ENCODE measurements around the gene SCEL.
A peak's percentile ranks its signal among the peaks of the same experiment; 100 is the strongest.

SCEL gene

DNA sequence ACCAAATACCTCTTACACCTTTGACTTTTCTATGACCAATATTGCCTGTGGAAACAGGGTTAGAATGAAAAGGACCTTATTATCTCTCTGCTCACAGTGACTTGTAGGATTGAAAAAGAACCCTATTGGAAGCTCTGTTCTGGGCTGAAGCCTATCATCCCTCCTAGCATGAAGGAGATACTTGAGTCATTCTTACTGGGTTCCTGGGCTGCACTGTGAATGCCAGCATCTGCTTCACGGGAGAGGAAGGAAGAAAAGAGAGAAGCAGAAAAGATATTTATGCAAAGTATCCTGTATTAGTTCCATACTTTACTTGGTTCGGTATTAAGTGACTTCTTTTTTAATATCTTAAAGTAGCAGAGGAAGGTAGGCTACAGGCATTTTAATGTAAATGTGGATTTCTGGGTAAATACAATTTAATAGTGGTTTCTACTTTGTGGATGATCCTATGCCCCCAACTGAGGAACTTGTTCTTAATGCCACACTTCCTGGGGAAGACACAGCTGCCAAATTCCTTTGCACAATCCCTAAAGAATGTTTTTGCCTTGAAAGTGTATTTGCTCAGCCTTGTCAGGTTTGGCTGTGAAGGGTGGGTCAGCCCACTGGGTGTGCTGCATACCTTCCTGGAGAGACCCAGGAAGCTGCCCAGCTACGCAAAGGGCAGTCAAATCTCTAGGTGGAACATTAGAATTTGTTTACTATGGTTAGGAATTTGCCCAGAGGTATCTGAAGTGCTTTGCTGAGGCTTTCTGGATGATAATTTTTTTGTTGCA lies 13.7 kb upstream of the SCEL start:
- peak; percentile 55 for DNase-seq

DNA sequence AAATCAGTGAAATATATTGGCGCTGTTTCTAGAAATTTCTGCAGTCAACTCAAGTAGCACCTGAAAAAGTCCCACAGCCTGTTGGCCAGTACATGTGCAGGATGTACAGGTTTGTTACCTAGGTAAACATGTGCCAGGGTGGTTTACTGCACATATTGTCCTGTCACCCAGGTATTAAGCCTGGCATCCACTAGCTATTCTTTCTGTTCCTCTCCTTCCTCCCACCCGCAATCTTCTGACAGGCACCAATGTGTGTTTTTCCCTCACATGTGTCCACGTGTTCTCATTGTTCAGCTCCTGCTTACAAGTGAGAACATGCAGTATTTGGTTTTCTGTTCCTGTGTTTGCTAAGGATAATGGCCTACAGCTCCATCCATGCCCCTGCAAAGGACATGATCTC lies 13.1 kb upstream of the SCEL start:
- DNase-seq: no peak

- no peak for DNase-seq
Observed at GRCh38 chr13:77523386-77523785, 12.1 kb upstream of the SCEL start.

- no peak for DNase-seq
Observed at GRCh38 chr13:77523834-77524728, 11.4 kb upstream of the SCEL start.

DNA sequence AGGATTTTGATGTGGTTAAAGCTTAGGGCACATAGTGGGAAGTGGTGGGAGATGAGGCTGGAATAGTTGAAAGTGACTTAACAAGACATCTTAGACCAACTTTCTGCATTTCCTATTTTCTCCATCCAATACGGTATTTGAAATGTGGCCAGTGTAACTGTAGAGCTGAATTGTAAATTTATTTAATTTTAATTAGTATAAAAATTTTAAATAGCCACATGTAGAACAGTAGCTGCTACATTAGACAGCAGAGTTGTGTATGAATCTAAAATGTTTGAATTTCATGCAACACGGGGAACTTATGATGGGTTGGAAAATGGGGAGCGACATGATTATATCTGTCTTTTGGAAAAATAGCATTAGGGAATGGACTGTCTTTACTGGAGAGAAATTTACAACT lies 7.1 kb upstream of the SCEL start:
- DNase-seq: no peak

GRCh38 chr13:77528834-77529500 lies 6.5 kb upstream of the SCEL start:
- no peak for DNase-seq

DNA sequence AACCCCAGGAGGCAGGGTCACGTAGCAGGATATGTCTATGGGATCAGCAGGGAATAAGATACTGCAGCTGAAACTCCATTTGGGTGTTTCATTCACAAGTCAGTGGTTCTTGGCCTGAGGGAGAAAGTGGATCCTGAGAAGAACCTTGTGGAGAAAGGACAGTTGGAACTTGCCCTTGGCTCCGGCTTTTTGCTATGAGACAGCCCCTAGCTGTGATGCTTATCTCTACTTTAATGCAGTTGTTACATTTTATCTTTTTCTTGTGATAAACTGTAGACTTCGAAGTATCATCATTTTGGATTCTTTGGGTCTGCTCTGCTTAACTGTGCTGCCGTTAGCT lies 6.0 kb upstream of the SCEL start:
- DNase-seq: no peak

GRCh38 chr13:77530875-77531274 lies 4.6 kb upstream of the SCEL start:
- no peak for DNase-seq

DNA sequence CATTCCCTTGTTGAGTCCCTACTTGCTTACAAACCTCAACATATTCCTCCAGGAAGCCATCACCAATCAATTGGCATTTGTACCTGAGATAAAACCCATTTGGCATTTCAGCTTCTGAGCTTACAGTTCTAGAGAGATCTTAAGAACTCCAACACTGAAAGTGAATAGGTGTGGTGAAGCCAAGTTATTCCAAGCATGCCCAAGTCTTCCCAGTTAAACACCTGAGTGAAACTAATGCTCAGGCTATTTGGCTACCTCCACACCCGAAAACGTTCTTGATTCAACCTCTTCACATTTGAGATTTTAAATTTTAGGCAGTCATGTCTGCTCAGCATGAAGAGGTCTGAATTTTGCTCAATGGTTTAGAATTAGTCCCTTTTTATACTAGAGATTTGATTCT lies 2.5 kb upstream of the SCEL start:
- no peak for DNase-seq

DNA sequence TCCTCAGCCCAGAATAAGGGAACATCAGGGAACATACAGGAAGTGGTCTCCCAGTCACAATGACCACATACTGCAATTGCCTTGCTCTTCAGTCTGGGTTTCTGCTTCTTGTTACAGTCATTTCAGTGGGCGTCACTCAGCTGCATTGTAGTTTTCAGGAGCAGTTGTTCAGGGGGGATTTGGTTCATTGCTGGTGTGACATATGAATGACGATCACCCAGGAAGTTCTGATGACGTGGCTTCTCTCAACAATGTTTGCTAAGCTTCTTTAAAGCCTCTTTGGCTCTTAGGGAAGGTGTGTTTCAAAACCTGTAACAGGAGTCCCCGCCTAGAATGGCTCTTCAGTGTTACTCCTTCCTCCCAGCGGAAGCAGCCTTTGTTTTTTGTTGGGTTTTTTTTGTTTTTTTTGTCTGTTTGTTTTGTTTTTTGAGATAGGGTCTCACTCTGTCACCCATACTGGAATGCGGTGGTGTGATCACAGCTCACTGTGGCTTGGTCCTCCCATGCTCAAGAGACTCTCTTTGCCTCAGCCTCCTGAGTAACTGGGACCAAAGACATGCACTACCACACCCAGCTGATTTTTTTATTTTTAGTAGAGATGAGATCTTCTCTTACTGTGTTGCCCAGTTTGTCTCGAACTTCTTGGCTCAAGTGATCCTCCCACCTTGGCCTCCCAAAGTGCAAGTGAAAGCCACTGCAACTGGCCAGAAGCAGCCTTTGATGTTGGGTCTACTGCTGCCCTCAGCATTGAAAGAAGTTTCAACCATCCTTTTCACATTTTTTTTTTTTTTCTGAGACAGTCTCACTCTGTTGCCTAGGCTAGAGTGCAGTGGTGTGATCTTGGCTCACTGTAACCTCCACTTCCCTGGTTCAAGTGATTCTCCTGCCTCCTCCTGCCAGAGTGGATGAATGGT lies 1.4 kb upstream of the SCEL start:
- DNase-seq: no peak

DNA sequence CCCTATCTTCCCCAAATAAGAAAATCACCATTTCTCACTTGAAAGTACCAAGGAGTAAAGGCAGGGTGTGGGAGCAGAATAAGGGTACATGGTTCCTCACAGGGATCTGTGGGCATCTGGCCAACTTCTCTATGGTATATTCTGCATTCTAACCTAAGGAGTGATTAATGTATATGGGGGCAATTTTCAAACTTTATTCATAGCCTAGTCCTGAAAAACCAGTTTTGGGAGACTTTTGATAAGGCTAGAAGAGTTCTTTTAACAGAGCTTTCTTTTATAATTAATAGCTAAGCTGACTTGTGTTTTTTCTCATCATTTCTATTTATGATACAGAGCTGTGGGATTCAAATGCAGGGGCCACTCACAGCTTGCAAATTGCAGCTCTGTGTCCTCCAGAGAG lies 852 bp downstream of the SCEL start:
- DNase-seq: no peak

DNA sequence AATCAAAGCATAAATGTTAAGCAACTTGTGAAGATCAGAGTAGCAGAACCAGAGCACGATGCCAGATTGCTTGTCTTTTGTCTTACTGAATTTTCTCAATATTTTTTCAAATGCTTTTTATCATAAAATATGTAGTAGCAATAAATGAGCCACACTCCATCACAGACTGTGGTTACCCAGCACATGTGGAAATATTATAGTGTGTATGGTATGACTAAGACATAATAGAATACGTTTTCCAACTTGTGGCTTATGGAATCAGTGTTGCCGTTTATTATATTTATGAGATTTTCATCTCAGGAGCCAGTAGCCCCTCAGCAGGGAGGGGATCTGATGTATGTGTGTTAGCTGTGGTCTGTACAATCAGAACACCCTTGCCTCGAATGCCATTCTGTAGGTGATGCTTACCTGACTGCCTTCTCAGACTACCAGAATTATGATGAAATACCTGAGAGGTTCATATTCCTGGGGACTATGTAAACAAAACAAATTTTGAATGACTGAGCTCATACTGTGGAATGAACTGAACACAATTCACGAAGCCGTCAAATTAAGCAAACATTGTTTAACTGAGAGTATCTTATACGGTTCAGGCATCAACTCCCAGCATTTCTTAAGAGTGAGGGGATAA lies 1.9 kb downstream of the SCEL start:
- peak; percentile 53 for DNase-seq

- no peak for DNase-seq
Observed at GRCh38 chr13:77543711-77544110, 8.2 kb downstream of the SCEL start.

- peak; percentile 62 for DNase-seq
Observed at GRCh38 chr13:77544355-77544754, 8.8 kb downstream of the SCEL start.

DNA sequence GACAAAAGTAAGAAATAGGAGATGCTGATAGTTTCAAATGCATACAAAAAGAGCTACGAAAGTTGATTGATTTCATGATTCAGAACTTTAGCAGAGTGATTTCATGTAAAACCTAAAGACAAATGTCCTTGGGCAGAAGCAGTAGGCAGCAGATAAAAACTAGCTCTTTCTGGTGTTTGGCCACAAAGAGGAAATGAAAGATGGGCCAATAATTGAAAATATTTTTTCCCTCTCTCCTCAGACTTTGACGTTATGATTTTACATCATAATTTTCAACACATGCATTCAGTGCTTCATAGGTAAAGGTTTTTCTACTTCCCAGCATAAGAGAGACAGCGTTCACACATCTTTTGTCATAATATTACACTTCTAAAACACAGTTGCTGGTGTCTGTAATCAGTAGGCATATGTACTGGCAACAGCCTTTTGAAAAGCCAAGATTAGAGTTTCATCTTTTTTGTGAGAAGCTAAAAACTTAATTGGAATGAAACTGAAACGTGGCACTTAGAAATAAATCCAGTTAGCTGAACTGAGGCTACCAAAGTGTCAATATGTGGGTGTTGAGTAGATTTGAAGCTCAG lies 9.3 kb downstream of the SCEL start:
- no peak for DNase-seq

DNA sequence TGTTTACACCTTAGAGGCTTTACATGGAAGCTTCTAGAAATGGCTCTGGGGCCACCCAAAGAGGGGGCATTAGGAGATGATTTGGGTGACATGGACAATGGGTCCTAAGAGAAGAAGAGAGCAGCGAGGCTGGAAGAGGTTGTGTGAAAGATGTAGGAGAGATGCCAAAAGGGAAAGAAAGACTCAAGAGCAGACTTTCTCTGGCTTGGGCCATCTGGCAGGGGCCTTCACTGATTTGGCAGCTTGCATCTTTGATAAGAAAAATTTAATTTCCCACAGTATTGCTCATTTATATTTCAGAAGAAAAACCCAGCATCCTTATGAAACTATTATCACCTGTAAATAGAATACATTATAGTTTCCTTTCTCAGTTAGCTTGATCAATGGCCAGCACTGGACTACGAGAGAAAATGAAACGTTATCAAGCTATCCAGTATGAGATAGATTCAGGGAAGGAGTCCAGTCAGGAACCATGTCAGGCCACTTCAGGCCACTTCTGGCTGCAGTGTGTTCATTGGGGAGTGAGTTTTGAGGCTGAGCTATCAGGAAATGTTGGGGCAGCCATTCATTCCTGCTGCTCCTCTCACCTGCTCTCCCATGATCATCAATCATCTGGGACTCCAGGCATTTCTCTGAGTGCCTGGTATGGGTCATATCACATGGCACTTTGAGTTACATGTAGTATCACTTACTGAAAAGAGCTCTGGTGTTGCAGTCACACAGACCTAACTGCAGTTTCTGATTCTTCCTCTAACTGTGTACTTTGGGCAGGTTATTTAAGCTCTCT lies 10.3 kb downstream of the SCEL start:
- DNase-seq: no peak

GRCh38 chr13:77548095-77548494 lies 12.6 kb downstream of the SCEL start:
- DNase-seq: no peak

DNA sequence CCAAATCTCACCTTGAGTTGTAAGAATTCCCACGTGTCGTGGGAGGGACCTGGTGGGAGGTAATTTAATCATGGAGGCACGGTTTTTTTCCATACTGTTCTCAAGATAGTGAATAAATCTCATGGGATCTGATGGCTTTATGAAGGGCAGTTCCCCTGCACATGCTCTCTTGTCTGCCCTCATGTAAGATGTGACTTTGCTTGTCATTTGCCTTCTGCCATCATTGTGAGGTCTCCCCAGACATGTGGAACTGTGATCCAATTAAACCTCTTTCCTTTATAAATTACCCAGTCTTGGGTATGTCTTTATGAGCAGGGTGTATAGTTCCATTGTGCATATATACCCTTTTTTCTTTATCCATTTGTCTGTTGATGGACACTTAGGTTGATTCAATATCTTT lies 13.1 kb downstream of the SCEL start:
- DNase-seq: no peak

DNA sequence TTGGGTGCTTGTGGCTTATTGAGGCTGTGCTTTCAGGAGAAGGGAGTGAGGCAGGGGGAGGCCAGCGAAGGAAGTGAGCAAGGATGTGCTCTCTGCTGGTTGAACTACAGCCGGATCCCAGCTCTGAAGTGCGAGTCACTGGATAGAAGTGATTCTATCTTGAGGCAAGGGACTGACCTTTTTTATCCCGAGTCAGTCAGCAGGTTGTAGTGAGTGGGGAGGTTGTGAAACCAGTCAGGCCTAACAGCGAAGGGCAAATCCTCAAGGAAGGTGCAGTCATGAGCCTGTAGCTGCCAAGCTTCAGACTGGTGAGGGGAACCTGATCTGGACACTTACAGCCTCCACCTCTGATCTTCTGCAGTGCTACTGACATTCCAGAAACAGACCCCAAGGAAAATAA lies 18.6 kb downstream of the SCEL start:
- DNase-seq: no peak

- DNase-seq: no peak
Observed at GRCh38 chr13:77555246-77555645, 19.7 kb downstream of the SCEL start.

DNA sequence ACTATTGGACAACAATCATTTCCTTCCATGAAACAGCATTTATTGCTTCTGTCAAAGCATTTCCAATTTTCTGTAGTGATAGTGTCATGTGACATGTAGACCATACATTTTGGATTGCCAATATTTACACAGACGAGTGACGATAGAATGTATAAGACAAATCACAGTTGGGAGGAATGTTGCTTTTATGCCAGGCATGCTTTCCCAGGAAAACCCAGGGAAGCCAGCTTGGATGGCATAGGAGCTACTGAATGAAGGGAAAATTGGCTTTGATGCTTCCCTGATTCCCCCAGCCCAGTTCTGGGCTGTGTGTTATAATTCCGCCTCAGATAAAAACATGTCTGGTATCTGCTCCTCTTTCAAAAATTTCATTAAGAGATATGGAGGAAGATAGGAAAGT lies 22.5 kb downstream of the SCEL start:
- DNase-seq: no peak
